Panc1 (cell line): ENCODE measurements around the gene PRRX2. TPM values are rescaled to one million over a fixed set of nuclear protein-coding genes. Genes with fewer than 3 reads are reported as not detected.

ENCODE experiments used
- ATAC-seq: fragments of 200-7000 bp; cut with Tn5 transposase; 2 replicates; pipeline ENCODE4 v1.9.1; 2020; ENCODE audit warnings: mild to moderate bottlenecking, moderate library complexity
- BruUV-seq: library from RNA; stranded (reverse); fragments of 400-500 nt; replicated peaks from 2 replicates; lab custom pipeline; 2021; lab: Mats Ljungman, UMichigan
- CTCF ChIA-PET: fragments of 300-600 bp; sonication (Branson Sonifier 250); formaldehyde crosslinking; loops from one replicate; lab custom pipeline; 2022; ENCODE audit warnings: antibody characterized with exemption; lab: Charles Lee
- POLR2A ChIA-PET: fragments of 300-600 bp; sonication (Branson Sonifier 250); formaldehyde crosslinking; loops from one replicate; lab custom pipeline; 2022; ENCODE audit warnings: antibody characterized with exemption; lab: Charles Lee
- DNase-seq: peaks from one replicate; pipeline ENCODE4 v3.0.0-alpha.2; 2010; ENCODE audit warnings: low read depth, low spot score
- H3K27ac ChIP-seq: 2 replicates; pipeline ENCODE4 v1.5.1; 2011; ENCODE audit warnings: mild to moderate bottlenecking, low read length, inconsistent platforms
- H3K27me3 ChIP-seq: fragments of 200-500 bp; sonication (Bioruptor generic); 2 replicates; pipeline ENCODE4 v1.6.0; 2014; ENCODE audit warnings: low read length, inconsistent platforms; ENCODE audit not compliant: control insufficient read depth, insufficient read depth
- H3K36me3 ChIP-seq: fragments of 200-500 bp; sonication (Bioruptor generic); 2 replicates; pipeline ENCODE4 v1.5.1; 2014; ENCODE audit warnings: inconsistent platforms, mild to moderate bottlenecking, low read length, moderate library complexity; ENCODE audit not compliant: control insufficient read depth, insufficient read depth
- H3K4me1 ChIP-seq: 2 replicates; pipeline ENCODE4 v1.5.1; 2011; ENCODE audit warnings: inconsistent platforms, mild to moderate bottlenecking, low read length, moderate library complexity; ENCODE audit not compliant: control insufficient read depth, insufficient read depth
- H3K4me3 ChIP-seq, 2 experiments: 2 replicates each; pipeline ENCODE4 v1.5.1; 2011 to 2012; ENCODE audit warnings: low read depth in 2 of 2, low read length in 2 of 2, mild to moderate bottlenecking in 2 of 2, inconsistent platforms in 1 of 2, moderate library complexity in 1 of 2
- H3K9me3 ChIP-seq: fragments of 200-500 bp; sonication (Bioruptor generic); 2 replicates; pipeline ENCODE4 v1.5.1; 2014; ENCODE audit warnings: low read depth, mild to moderate bottlenecking, inconsistent platforms, low read length, moderate library complexity; ENCODE audit not compliant: control insufficient read depth, insufficient read depth
- CTCF ChIP-seq: fragments of 450-650 bp; IDR thresholded peaks from 2 replicates; pipeline ENCODE4 v1.5.1; 2017; ENCODE audit warnings: mild to moderate bottlenecking
- POLR2AphosphoS5 ChIP-seq: IDR thresholded peaks from 2 replicates; pipeline ENCODE4 v1.6.1; 2012; ENCODE audit warnings: mild to moderate bottlenecking, low read depth, low read length, moderate library complexity
- SIN3A ChIP-seq: IDR thresholded peaks from 2 replicates; pipeline ENCODE4 v1.6.1; 2012; ENCODE audit warnings: low read depth, mild to moderate bottlenecking, low read length, moderate library complexity, borderline replicate concordance; ENCODE audit not compliant: insufficient read depth
- TCF7L2 ChIP-seq: IDR thresholded peaks from 2 replicates; pipeline ENCODE4 v1.6.1; 2011; ENCODE audit warnings: mild to moderate bottlenecking, low read depth, low read length, inconsistent platforms
- in situ Hi-C: cut with HindIII; loops from 2 replicates; pipeline ENCODE4 v1.10.0; 2016; ENCODE audit warnings: low sequenced_read_pairs, low pct_unique_long_range_greater_than_20kb
- intact Hi-C: fragments of 100-400 bp; cut with micrococcal nuclease; formaldehyde crosslinking; loops from one replicate; pipeline ENCODE4 v1.10.0; 2022; ENCODE audit not compliant: unreplicated experiment
- total RNA-seq: library from RNA; stranded (reverse); gene quantifications from one replicate; pipeline ENCODE4 v1.2.1, GENCODE V29; 2021; ENCODE audit not compliant: unreplicated experiment
- TF ChIP-seq, protein P1 (sequence below), 2 experiments: IDR thresholded peaks; 2 replicates each; pipeline ENCODE4 v1.6.1; 2011 to 2012; ENCODE audit warnings: low read depth in 2 of 2, control low read depth in 1 of 2, low read length in 1 of 2, mild to moderate bottlenecking in 1 of 2, moderate library complexity in 1 of 2; ENCODE audit not compliant: insufficient read depth in 1 of 2

PRRX2 gene
- total RNA-seq, 1 experiment from 2014 or later: 6.3 TPM

DNA sequence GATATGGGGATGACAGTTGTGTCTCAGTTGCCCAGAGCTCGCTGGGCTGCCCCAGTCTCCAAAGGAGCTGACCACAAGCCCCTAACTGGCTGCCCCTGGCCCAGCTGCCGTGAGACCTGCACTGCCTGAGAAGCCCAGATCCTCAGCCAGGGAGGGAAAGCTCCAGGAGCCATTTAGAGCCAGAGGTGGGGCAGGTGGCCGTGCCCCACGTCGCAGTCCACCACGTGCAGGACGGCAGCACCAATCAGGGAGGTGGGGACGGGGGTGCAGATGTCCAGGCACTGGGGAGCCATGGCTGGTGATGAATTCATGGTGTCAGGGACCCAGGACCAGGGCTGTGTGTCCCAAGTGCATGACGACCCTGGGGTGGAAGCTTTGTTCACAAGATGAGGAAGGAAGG, 13.4 kb downstream of the PRRX2 start:
- BruUV-seq: no TSS peak
- H3K27ac ChIP-seq: no peak overlapping the region
- H3K36me3 ChIP-seq: no peaks in the 10 kb centered on the region
- no peak overlapping the region for H3K4me3 ChIP-seq
- in situ Hi-C loops: no loop called here
- no peaks in the 10 kb centered on the region for H3K9me3 ChIP-seq
- no peaks in the 10 kb centered on the region for H3K27me3 ChIP-seq
- POLR2A ChIA-PET: no interaction called here
- no peak for ATAC-seq
- CTCF ChIA-PET: no interaction called here
- no peak for DNase-seq
- no peaks in the 10 kb centered on the region for H3K4me1 ChIP-seq
- intact Hi-C loops: no loop called here
- TF ChIP-seq SIN3A: no peak
- TF ChIP-seq POLR2AphosphoS5: no peak
- TF ChIP-seq TCF7L2: no peak
- TF ChIP-seq CTCF: no peak
- TF ChIP-seq, protein P1, sequence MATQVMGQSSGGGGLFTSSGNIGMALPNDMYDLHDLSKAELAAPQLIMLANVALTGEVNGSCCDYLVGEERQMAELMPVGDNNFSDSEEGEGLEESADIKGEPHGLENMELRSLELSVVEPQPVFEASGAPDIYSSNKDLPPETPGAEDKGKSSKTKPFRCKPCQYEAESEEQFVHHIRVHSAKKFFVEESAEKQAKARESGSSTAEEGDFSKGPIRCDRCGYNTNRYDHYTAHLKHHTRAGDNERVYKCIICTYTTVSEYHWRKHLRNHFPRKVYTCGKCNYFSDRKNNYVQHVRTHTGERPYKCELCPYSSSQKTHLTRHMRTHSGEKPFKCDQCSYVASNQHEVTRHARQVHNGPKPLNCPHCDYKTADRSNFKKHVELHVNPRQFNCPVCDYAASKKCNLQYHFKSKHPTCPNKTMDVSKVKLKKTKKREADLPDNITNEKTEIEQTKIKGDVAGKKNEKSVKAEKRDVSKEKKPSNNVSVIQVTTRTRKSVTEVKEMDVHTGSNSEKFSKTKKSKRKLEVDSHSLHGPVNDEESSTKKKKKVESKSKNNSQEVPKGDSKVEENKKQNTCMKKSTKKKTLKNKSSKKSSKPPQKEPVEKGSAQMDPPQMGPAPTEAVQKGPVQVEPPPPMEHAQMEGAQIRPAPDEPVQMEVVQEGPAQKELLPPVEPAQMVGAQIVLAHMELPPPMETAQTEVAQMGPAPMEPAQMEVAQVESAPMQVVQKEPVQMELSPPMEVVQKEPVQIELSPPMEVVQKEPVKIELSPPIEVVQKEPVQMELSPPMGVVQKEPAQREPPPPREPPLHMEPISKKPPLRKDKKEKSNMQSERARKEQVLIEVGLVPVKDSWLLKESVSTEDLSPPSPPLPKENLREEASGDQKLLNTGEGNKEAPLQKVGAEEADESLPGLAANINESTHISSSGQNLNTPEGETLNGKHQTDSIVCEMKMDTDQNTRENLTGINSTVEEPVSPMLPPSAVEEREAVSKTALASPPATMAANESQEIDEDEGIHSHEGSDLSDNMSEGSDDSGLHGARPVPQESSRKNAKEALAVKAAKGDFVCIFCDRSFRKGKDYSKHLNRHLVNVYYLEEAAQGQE (IDR thresholded peaks at IDR 0.05; ENCODE audit: insufficient read depth in 1 of 2, low read depth in 2 of 2, low read length in 1 of 2): no peak

DNA sequence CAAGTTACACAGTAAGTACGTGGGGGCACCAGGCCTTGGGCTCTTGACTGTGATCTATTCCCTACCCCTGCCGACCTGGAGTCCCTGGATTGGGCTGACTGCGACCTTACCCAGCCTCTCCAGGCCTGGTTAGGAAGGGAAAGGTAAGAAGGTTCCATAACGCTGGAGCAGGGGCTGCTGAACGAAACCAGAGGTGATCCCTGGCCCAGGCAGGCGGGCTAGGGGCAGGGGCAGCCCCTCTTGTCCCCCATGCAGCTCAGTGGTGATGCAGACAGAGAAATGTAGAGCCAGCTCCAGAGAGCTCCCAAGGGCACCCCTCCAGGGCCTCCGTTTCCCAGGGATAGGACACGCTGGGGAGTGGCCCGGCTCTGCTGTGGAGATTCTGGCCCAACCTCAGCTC, 14.1 kb downstream of the PRRX2 start:
- no peak overlapping the region for H3K4me3 ChIP-seq
- in situ Hi-C loops (no loop called here), intact Hi-C loops (no loop called here)
- ChIA-PET POLR2A (no interaction called here), CTCF (no interaction called here)
- no peaks in the 10 kb centered on the region for H3K4me1 ChIP-seq
- TF ChIP-seq SIN3A: no peak
- TF ChIP-seq TCF7L2: no peak
- TF ChIP-seq, protein P1 (IDR thresholded peaks at IDR 0.05; ENCODE audit: insufficient read depth in 1 of 2, low read depth in 2 of 2, low read length in 1 of 2): no peak
- TF ChIP-seq CTCF: no peak
- no peak for TF ChIP-seq POLR2AphosphoS5
- no peaks in the 10 kb centered on the region for H3K36me3 ChIP-seq
- H3K27me3 ChIP-seq: no peaks in the 10 kb centered on the region
- DNase-seq: no peak
- no peaks in the 10 kb centered on the region for H3K9me3 ChIP-seq
- H3K27ac ChIP-seq: no peak overlapping the region
- BruUV-seq: no TSS peak
- no peak for ATAC-seq
